Left ventricle myocardium superior (tissue), 1 donor: ENCODE measurements around the gene FGD4. TPM values are rescaled to one million over a fixed set of nuclear protein-coding genes. Genes with fewer than 3 reads are reported as not detected.

Experiments used
- ATAC-seq: fragments of 200-7000 bp; cut with Tn5 transposase; one replicate; pipeline ENCODE4 v1.9.1; 2020; ENCODE audit warnings: mild to moderate bottlenecking, moderate library complexity
- DNase-seq: peaks from one replicate; pipeline ENCODE4 v3.0.0-alpha.2; 2020
- intact Hi-C: fragments of 100-400 bp; cut with micrococcal nuclease; formaldehyde crosslinking; loops from one replicate; pipeline ENCODE4 v1.11.0; 2022
- total RNA-seq: library from RNA; stranded (reverse); fragmentation: NEBNext Ultra II Directional; extraction: Animal tissue kit (Norgen Biotek cat#: 25700); gene quantifications from one replicate; pipeline ENCODE4 v1.2.1, GENCODE V29; 2021
- donor health status: DM: no; HTN: yes; CAD: no; lungs with severe emphysema.

FGD4 gene
- total RNA-seq, 1 donor from 2014 or later, result 21.7 TPM

- intact Hi-C loops, result no loop called here
- DNase-seq (no peak), ATAC-seq (no peak)
These were observed 213.6 kb downstream of the FGD4 start for GRCh38 chr12:32612658-32613614.

DNA sequence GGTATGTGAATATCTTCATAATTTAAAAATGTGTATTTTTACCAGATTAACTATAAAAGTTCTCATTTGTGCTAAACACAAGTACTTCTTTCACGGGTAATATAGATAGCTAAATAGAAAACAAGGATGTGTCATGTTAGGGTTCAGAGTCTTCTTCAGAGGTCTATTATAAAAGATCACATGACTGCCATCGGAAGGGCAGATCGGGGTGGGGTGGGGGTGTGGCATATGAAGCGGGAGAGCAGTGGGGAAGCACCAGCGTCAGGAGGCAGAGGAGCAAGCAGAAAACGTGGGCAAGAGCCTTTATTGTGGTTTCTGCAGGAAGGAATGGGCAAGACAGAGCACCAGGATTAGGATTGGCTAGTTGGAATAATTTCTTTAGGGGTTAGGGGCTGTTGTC is 216.1 kb downstream of the FGD4 start:
- ATAC-seq, result no peak

GRCh38 chr12:32617534-32617933 is 218.2 kb downstream of the FGD4 start:
- no peak for ATAC-seq
- intact Hi-C loops, result no loop called here

More for the DNA sequence above, 216.1 kb downstream of the FGD4 start:
- intact Hi-C loops, result no loop called here
- no peak for DNase-seq

GRCh38 chr12:32618115-32618514 is 218.8 kb downstream of the FGD4 start:
- intact Hi-C loops, result no loop called here
- DNase-seq (no peak), ATAC-seq (no peak)

More at GRCh38 chr12:32617534-32617933, 218.2 kb downstream of the FGD4 start:
- DNase-seq, result no peak

- intact Hi-C loops, result no loop called here
- DNase-seq (no peak), ATAC-seq (no peak)
These were observed 228.6 kb downstream of the FGD4 start for GRCh38 chr12:32627976-32628375.

DNA sequence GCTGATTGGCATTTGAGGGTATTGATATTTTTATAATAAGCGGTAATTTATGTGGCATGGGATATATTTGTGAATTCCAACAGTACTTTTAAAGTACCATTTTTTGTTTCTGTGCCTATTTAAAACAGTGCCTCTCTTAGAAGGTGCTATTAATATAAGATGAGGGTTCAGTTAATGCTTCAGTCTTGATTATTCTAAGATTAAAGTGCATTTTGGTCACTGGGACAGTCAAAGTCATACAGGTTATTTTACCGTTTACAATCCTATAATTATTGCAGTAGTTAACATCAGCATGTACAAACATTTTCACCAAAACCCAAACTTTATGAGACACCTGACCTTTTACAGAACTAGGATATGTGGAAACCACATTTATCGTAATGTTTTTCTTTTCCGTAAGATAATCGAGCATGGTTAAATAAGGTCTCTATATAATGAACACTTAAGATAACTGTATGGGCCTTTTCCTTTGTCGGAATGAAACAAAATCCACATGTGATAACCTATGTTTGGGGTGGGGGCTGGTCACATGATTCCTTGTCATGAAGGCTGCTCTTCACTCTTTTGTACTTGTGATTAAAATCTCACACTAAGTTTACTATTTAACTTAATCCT is 242.0 kb downstream of the FGD4 start:
- no peak for ATAC-seq
- intact Hi-C loops, result no loop called here
- DNase-seq, result no peak

DNA sequence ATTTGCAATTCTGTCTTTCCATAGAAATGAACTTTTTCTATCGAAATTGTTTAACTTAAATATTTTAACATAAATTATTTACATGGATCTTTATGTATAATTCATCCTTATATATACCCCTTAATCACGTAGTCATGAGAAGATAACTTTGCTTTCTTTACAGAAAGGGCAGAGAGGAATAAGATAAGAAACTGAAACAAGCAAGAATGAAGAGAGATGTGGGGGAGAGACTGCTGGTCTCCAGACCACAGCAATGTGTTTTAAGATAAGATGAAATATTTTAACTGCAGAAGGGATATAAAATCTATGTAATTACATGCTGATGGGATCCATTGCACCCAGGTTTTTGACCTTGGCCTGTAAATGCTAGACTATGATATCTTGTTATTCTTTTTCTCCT is 245.1 kb downstream of the FGD4 start:
- intact Hi-C loops, result no loop called here
- no peak for ATAC-seq
- no peak for DNase-seq

GRCh38 chr12:32647275-32647674 is 247.9 kb downstream of the FGD4 start:
- DNase-seq (no peak), ATAC-seq (no peak)
- intact Hi-C loops, result no loop called here

GRCh38 chr12:32650508-32650907 is 251.2 kb downstream of the FGD4 start:
- intact Hi-C loops, result no loop called here
- no peak for ATAC-seq

DNA sequence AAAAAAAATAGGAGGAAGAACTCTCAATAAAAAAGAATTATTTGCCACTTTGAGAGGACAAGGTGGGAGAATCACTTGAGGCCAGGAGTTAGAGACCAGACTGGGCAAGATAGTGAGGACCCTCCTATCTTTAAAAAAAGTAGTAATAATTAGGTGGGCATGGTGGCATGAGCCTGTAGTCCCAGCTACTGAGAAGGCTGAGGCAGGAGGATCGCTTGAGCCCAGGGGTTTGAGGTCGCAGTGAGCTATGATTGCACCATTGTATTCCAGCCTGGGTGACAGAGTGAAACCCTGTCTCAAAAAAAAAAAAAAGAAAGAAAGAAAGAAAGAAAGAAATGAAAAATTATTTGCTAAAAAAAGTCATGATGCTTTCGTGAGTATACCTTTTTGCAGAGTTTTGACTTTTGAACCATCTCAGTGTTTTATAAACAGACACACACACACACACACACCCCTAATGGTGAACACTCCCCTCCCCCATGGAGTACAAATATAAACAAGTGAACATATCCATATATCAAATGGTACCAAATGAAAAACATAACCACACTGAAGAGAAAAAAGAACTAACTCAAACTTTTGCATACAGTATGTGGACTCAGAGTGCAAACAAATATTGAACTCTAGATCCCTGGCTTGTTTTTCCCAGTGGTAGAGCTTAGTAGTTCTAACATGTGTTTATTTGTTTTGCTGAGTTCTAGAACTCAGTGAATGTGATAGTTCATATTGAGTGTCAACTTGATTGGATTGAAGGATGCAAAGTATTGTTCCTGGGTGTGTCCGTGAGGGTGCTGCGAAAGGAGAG is 252.0 kb downstream of the FGD4 start:
- ATAC-seq (no peak), DNase-seq (no peak)
- intact Hi-C loops, result no loop called here

More at GRCh38 chr12:32650508-32650907, 251.2 kb downstream of the FGD4 start:
- DNase-seq, result no peak

DNA sequence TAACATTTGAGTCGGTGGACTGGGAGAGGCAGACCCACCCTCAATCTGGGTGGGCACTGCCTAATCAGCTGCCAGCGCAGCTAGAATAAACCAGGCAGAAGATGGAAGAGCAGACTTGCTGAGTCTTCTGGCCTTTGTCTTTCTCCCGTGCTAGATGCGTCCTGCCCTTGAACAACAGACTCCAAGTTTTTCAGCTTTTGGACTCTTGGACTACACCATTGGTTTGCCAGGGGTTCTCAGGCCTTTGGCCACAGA is 252.5 kb downstream of the FGD4 start:
- DNase-seq (no peak), ATAC-seq (no peak)
- intact Hi-C loops, result no loop called here

- no peak for DNase-seq
- intact Hi-C loops, result loop anchor here (5.0 kb wide), 1 partner anchor 298 kb away; no protein-coding TSS in a partner anchor
- no peak for ATAC-seq
These were observed 260.6 kb downstream of the FGD4 start for GRCh38 chr12:32659908-32660440.

DNA sequence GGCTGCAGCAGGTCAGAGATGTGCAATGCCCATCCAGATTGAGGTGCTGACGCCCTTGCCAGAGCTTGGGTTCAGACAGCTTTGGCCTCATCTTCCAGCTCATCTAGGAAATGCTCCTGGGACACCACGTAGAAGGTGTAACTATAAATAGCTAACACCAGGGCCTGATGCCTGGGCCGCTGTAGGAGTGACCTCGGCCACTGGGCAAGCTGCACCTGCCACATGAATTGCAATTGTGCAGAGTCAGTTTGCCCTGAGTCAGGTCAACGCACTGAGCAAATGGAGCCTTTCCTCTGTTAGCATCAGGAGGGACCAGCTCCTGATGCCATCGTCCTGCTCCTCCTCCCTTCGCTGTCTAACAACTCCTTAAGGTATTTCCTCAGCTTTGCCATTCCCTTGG is 262.3 kb downstream of the FGD4 start:
- ATAC-seq (peak; percentile 50), DNase-seq (peak; percentile 48)
- intact Hi-C loops, result no loop called here

- ATAC-seq (no peak), DNase-seq (no peak)
- intact Hi-C loops, result no loop called here
These were observed 263.3 kb downstream of the FGD4 start for GRCh38 chr12:32662665-32663064.

- ATAC-seq (no peak), DNase-seq (no peak)
- intact Hi-C loops, result no loop called here
These were observed 266.7 kb downstream of the FGD4 start for GRCh38 chr12:32666018-32666417.

DNA sequence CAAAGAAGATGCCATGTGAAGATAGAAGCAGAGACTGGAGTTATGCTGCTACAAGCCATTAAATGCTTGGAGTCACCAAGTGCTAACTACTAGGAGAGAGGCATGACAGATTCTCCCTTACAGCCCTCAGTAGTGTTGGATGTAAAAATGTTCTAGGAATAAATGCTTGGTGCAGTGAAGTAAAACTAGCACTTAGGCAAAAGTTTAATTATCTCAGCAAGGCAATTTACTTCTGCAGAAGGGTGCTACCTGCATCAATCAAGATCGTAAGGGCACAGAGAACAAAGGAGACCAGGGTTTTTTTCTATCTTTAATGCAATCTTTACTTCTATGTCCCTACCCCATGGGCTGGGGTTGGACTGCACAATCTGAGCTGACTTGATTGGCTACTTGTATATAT is 270.2 kb downstream of the FGD4 start:
- intact Hi-C loops, result no loop called here
- ATAC-seq (no peak), DNase-seq (no peak)

- peak; percentile 90 for ATAC-seq
- intact Hi-C loops, result loop anchor here (5.0 kb wide), 1 partner anchor 305 kb away; no protein-coding TSS in a partner anchor
- no peak for DNase-seq
These were observed 272.8 kb downstream of the FGD4 start for GRCh38 chr12:32671930-32672780.

DNA sequence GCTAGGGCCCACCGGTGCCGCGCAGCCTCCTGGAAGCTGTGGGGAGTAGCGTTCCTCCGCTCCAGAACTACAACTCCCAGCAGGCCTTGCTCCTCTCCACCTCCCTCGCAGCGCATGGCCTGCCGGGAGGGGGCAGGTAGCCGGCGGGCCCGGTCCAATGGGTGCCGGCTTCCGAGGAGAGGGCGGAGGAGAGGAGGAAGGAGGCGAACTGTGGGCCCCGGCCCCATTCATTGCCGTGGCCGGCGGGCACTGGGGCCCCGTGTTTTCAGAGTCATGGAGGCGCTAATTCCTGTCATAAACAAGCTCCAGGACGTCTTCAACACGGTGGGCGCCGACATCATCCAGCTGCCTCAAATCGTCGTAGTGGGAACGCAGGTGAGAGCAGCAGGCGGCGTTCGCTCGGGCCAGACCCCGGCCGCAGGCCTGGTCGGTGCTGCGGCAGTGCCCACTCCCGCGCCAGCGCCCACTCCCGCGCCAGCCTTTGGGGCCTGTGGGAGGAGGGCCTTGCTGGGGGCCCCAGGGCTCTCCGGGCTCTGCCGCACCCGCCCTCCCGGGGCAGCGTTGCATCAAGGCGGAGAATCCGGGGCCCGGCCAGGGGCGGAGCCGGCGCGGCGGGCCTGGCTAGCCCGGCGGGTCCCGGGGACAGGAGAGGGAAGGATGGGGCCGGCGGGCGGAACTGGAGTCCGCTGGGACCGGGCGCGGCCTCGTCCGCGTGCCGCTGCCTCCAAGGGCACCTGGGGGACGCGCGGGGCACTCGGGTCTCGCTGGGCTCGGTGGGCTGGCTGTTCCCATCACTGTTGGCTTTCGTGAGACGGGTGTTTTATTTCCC is 279.9 kb downstream of the FGD4 start, which contains the start of gene DNM1L:
TSS of gene DNM1L (plus strand) at position 211 of the 829 bp plus-strand sequence. CDS start at position 274, 63 bp downstream.
- peak; percentile 95 for DNase-seq
- ATAC-seq, result peak; percentile 99
- intact Hi-C loops, result no loop called here
